HCEC 1CT (cell line): ENCODE results near the gene TUSC2.
A peak's percentile ranks its signal among the peaks of the same experiment; 100 is the strongest.
"Not testable (repeated sequence)": the region's sequence is repeated elsewhere in the genome, so short reads cannot be mapped to it uniquely, and the experiment has no call there.

ENCODE experiments used
- DNase-seq: peaks from one replicate; pipeline ENCODE4 v3.0.0-alpha.2; 2017

The TUSC2 gene

GRCh38 chr3:50293079-50293801 is 34.8 kb downstream of the TUSC2 start:
- no peak for DNase-seq

GRCh38 chr3:50292159-50293078 is 35.6 kb downstream of the TUSC2 start, which contains the start of gene IFRD2:
IFRD2 (minus strand) TSS chr3:50292429; CDS start chr3:50292274, 155 bp downstream.
- peak; percentile 99 for DNase-seq

GRCh38 chr3:50290161-50290641 is 37.8 kb downstream of the TUSC2 start:
- no peak for DNase-seq

- no peak for DNase-seq
These were observed 38.9 kb downstream of the TUSC2 start for GRCh38 chr3:50289130-50289529.

- no peak for DNase-seq
These were observed 39.5 kb downstream of the TUSC2 start for GRCh38 chr3:50288387-50289007.

- no peak for DNase-seq
These were observed 40.8 kb downstream of the TUSC2 start for GRCh38 chr3:50287262-50287661.

GRCh38 chr3:50286322-50287227 is 41.4 kb downstream of the TUSC2 start:
- DNase-seq: no peak

- DNase-seq: not testable (repeated sequence)
These were observed 43.9 kb downstream of the TUSC2 start for GRCh38 chr3:50284121-50284520.

GRCh38 chr3:50279255-50280016 is 48.6 kb downstream of the TUSC2 start:
- no peak for DNase-seq

- no peak for DNase-seq
These were observed 49.2 kb downstream of the TUSC2 start, which contains the start of gene LSMEM2 for GRCh38 chr3:50278880-50279224. LSMEM2 (plus strand) TSS chr3:50279087; CDS start chr3:50279114, 27 bp downstream.

GRCh38 chr3:50278123-50278879 is 49.7 kb downstream of the TUSC2 start:
- no peak for DNase-seq

GRCh38 chr3:50276762-50277101 is 51.3 kb downstream of the TUSC2 start:
- no peak for DNase-seq

- no peak for DNase-seq
These were observed 51.8 kb downstream of the TUSC2 start for GRCh38 chr3:50275996-50276761.

GRCh38 chr3:50275141-50275995 is 52.7 kb downstream of the TUSC2 start:
- no peak for DNase-seq
